ENCODE measurements around the gene ZP2.

- TF ChIP-seq, protein P1, sequence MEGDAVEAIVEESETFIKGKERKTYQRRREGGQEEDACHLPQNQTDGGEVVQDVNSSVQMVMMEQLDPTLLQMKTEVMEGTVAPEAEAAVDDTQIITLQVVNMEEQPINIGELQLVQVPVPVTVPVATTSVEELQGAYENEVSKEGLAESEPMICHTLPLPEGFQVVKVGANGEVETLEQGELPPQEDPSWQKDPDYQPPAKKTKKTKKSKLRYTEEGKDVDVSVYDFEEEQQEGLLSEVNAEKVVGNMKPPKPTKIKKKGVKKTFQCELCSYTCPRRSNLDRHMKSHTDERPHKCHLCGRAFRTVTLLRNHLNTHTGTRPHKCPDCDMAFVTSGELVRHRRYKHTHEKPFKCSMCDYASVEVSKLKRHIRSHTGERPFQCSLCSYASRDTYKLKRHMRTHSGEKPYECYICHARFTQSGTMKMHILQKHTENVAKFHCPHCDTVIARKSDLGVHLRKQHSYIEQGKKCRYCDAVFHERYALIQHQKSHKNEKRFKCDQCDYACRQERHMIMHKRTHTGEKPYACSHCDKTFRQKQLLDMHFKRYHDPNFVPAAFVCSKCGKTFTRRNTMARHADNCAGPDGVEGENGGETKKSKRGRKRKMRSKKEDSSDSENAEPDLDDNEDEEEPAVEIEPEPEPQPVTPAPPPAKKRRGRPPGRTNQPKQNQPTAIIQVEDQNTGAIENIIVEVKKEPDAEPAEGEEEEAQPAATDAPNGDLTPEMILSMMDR (IDR thresholded peaks at IDR 0.05), result no peak
- TF ChIP-seq POLR2A (IDR thresholded peaks at IDR 0.05), result no peak
- no peak for TF ChIP-seq EP300 (IDR thresholded peaks at IDR 0.05)
- no peak for TF ChIP-seq POLR2AphosphoS5 (IDR thresholded peaks at IDR 0.05)
Measured at GRCh38 chr16:21217121-21217520, 5.7 kb upstream of the ZP2 start.
